Liver (tissue), 3 donors: ENCODE results near the gene MEFV.

Source experiments
- CTCF ChIP-seq: fragments of 150-350 bp; IDR thresholded peaks from 2 replicates; pipeline ENCODE4 v1.5.1; 2017; ENCODE audit warnings: improper control_type of control experiment, low read depth, low read length; ENCODE audit not compliant: missing input control
- FOXA1 ChIP-seq: IDR thresholded peaks from 2 replicates; pipeline ENCODE4 v1.6.1; 2016; ENCODE audit warnings: antibody characterized with exemption
- RAD21 ChIP-seq, 2 donors: IDR thresholded peaks; 2 replicates each; pipeline ENCODE4 v1.6.1; 2016; ENCODE audit warnings: antibody characterized with exemption in 2 of 2, mild to moderate bottlenecking in 2 of 2
- REST ChIP-seq: IDR thresholded peaks from 2 replicates; pipeline ENCODE4 v1.6.1; 2016; ENCODE audit warnings: antibody characterized with exemption, mild to moderate bottlenecking
- TAF1 ChIP-seq: conservative IDR thresholded peaks from 2 replicates; pipeline ENCODE4 v1.6.1; 2016; ENCODE audit warnings: antibody characterized with exemption, mild to moderate bottlenecking
- YY1 ChIP-seq: IDR thresholded peaks from 2 replicates; pipeline ENCODE4 v1.6.1; 2016; ENCODE audit warnings: antibody characterized with exemption, mild to moderate bottlenecking
- ZBTB33 ChIP-seq: IDR thresholded peaks from 2 replicates; pipeline ENCODE4 v1.6.1; 2016; ENCODE audit warnings: antibody characterized with exemption
- donor health status: healthy.
- donor health status: healthy.

DNA sequence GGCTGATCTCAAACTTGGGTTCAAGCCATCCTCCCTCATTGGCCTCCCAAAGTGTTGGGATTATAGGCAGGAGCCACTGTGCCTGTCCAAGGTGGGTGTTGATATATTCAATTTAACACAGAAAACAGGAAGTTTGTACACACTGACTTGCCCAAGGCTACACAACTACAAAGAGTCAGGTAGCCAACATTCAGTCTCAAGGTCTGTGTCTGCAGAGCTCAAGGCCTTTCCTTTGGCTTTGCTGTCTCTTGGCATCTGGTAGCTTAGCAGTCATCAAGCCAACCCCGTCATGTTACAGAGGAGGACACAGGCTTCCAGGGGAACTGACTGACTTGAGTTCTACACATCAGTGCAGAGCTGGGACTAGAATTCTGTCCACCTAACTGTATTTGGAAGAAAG is 11.9 kb upstream of the MEFV start:
- TF ChIP-seq CTCF (no peak), ZBTB33 (no peak), TAF1 (no peak), FOXA1 (no peak), YY1 (no peak), RAD21 (IDR thresholded peaks at IDR 0.05) (no peak), REST (no peak)
